NCI-H128 (cell line): Measurements from ENCODE around the gene OR2S2.
"Not testable (repeated sequence)": the region's sequence is repeated elsewhere in the genome, so short reads cannot be mapped to it uniquely, and the experiment has no call there.

ENCODE experiments used
- DNase-seq: peaks from one replicate; lab custom pipeline; 2025; ENCODE audit not compliant: unreplicated experiment; lab: John Stamatoyannopoulos, UW

The OR2S2 gene

GRCh38 chr9:35958104-35958837 lies at the start of gene OR2S2:
TSS of gene OR2S2 (minus strand) at chr9:35958154. CDS start at chr9:35958098, 56 bp downstream.
- DNase-seq: no peak

DNA sequence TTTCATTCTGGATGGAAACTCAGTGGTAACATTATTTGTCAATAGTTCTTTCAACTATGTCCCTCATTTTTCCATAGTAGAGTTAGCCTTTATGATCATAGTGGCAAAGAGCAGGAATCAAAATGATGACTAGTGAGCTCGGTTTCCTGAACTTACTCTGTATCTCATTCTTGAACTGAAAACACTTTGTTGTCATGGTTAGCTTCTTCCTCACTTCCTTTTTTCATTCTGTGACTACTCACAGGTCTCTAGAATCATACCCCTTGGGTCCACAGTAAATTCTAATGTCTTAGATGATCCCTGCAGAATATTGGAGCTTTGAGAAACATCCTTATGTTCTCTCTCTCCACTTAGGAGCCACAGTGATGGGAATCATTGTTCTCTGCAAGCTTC lies 49.4 kb upstream of the OR2S2 start:
- DNase-seq: no peak

DNA sequence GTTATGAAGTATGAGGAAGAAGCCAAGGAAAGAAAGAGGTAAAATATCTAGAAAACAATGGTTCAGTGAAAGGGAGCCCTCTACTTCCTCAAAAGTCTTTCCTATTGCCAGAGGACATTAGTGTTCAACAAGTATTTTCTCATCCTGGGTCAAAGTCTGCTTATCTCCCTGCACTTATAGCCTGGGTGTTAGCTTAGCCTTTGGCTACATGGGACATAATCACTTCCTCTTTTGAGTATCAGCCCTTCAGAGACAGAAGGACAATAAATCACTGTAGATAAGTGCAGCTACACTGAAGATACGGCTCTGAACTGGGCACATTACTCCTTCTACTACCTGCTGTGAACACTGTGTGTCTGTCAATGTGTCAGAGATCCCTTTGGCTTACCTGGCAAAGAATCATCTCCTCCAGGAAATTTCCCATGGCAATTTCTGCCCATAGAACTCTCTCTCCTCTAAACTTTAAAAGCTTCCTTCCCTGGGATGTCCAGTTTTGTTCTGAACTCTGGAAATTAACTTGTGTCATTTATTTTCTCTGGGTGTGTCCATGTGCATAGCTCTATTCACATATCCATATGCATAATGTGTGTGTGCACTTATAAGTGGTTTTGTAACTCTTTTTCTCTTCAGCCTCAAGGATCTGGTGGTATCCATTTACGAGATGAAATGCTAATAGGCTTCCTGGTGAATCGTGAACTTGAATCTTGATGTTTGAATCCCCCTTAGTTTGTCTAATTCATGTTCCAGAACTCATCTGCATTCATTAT lies 48.8 kb upstream of the OR2S2 start:
- DNase-seq: no peak

GRCh38 chr9:36005891-36006290 lies 47.9 kb upstream of the OR2S2 start:
- no peak for DNase-seq

- no peak for DNase-seq
These were observed 40.4 kb upstream of the OR2S2 start for GRCh38 chr9:35998333-35998732.

GRCh38 chr9:35997016-35997415 lies 39.1 kb upstream of the OR2S2 start:
- not testable (repeated sequence) for DNase-seq

GRCh38 chr9:35996358-35996970 lies 38.5 kb upstream of the OR2S2 start:
- no peak for DNase-seq

GRCh38 chr9:35994959-35995358 lies 37.0 kb upstream of the OR2S2 start:
- no peak for DNase-seq

DNA sequence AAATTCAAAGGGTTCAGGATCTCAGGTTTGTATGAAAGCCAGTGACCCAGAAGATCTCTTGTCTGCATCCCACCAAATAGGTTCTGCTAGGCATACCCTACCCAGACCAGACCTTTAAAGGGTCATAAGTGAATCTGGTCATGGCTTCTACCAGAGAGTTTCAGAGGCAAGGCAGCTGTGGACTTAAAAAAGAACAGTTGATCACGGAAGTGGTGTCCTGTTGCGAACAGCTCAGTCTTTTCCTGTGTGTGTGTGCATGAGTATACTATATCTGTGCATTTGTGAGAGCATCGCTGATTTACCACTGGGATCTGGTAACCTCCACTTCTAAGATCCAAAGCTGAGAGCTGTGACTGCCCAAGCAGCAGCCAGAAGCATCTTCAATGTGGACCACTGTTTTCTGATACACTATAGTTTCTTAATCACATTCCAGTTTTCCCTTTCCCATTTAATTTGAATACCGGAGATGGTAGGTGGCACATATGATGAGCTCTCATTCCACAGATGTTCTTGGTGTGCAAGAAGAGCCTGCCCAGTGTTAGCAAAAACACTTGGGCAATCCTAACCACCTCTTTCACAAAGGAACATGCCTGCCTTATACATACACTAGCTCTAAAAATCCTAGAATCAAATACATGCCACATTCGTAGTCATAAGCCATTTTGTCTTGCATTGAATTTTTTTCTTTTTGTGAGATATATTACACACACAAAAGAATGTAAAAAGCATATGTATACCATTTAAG lies 36.2 kb upstream of the OR2S2 start:
- no peak for DNase-seq

DNA sequence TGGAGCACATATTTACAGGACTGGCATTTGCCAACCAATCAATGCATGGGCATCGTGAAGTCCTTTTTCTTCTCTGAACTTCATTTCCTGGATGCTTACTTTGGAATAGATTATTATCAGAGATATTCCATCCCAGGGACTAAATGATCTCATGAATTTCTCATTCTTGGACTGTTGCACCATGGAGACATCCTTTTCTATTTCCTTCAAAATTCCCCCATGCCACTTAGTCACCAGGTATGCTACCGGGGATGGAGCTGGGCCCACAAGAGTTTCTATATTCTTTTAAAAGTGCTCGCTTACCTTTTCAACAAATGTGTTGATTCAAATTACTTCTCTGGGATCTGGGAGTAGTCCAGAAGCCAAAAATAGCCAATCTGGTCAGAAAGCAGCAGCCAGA lies 35.2 kb upstream of the OR2S2 start:
- not testable (repeated sequence) for DNase-seq

- no peak for DNase-seq
These were observed 32.2 kb upstream of the OR2S2 start for GRCh38 chr9:35990155-35990554.

DNA sequence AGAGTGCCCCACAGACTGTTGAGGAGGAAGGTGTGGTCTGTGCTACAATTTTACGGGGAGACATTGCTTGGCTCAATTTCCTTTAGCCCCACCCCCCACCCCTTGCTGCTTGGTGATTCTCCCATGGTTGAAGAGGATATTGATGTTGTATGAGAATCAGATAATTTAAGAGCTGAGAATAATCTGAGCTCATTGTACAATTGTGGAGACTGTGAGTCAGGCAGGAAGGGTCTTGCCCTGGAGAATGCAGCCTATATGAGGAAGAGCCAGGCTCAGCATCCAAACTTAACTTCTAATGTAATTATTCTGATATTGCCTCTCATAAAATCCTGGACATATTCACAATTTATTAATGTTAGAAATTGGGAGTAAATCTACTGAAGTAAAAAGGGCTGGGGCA lies 26.1 kb upstream of the OR2S2 start:
- DNase-seq: no peak

DNA sequence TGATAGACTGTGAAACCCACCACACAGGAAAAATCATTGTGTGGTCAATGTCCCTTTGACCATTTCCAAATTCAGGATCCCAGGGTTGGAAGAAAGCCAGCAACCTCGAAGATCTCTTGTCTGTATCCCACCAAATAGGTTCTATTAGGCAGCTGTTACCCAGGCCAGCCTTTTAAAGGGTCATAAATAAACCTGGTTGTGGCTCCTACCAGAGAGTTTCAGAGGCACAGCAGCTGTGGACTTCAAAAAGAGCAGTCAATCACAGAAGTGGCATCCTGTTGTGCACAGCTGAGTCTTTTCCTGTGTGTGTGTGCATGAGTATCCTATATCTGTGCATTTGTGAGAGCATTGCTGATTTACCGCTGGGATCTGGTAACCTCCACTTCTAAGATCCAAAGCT lies 23.7 kb upstream of the OR2S2 start:
- DNase-seq: no peak

DNA sequence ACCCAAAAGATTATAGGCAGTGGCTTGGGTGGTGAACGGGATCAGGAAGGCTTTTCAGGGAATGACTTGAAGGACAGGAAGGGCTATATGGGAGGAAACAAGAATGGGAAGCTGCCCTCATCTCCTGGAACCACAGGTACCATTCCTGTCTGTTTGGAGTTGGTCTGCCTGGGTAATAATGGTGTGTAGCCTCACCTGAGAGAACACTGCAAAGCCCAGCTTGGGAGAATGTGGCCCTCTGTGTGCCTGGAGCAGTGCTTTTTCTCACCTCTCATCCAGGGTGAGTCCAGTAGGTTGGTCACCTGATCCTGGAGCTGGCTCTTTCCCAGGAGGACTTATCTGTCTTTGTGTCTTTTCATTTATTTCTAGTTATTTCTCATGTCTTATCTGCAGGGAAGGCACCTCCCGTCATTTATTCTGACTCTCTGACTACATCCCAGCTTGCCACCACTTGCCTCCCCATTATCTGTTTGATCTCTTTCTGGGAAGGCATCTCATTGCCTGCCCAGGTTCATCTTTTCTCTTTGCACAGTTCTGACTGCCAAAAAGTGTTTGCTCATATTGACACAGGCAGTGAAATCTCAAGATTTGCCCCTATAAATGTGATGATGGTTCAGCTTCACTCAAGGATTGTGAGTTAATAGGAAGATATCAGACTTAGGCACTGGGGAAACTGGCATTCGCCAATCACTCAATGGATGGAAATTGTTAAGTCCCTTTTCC lies 22.5 kb upstream of the OR2S2 start:
- no peak for DNase-seq

GRCh38 chr9:35978792-35979191 lies 20.8 kb upstream of the OR2S2 start:
- no peak for DNase-seq

DNA sequence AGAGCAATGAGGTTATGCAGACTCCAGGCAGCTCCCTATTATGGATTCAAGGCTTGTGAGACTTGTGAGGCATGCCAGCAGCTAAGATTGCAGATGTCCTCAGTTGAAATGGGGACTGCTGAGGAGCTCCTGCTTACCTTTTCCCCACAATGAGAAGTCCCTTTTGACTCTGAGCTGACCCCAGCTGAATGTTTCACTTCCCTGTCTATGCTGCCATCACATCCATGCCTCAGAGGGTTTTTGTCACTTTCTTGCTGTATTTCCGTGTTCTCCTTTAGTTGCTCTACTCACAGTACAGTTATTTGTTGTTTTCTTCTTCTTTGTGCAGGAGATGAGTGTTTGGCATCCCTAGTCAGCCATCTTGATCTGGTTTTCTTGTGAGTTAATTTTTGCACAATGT lies 18.8 kb upstream of the OR2S2 start:
- DNase-seq: no peak

DNA sequence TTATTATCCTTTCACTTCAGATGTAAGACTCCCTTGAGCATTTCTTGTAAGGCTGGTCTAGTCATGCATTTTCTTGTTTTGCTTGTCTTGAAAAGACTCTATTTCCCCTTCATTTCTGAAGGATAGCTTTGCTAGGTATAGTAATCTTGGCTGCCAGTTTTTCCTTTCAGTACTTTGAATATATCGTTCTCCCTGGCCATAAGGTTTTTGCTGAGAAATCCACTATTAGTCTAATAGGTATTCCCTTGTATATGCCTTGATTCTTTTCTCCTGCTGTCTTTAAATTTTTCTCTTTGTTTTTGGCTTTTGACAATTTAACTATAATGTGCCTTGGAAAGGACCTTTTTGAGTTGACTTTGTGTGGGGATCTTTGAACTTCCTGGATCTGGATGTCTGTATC lies 16.8 kb upstream of the OR2S2 start:
- no peak for DNase-seq

DNA sequence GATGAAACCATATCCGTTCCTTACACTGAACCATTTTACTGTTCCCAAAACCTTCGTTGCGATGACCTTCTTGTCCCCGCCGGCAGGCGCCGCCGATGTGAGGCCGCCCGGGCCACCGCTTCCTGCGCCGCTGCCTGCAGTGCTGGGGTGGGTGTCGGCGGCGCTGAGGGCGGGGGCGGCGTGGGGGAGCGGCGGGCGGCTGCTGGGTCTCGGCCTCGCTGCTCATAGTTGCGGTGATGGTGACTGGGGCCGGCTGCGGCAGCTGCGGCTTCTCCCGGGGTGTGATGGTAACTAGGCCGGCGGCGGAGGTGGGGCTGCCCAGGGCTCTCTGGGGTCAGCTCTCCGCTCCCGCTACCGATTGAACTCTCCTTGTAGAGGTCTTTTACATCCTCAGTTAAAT lies 14.1 kb upstream of the OR2S2 start:
- DNase-seq: no peak

- DNase-seq: no peak
These were observed 9.1 kb upstream of the OR2S2 start for GRCh38 chr9:35967042-35967441.

DNA sequence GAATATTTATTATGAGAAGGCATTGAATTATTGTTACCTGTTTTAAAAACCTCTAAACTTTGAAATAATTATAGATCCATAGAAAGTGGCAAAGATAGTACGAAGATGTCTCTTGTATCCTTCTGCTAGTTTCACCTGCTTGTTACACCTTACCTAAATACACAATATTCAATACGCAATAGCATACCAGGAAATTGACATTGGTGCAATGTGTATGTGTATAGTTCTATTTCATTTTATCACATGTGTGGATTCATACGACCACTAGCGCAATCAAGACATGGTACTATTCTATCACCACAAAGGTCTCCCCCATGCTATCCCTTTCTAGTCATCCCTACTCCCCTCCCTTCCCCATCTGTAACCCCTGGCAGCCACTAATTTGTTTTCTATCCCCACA lies 8.5 kb upstream of the OR2S2 start:
- DNase-seq: no peak

DNA sequence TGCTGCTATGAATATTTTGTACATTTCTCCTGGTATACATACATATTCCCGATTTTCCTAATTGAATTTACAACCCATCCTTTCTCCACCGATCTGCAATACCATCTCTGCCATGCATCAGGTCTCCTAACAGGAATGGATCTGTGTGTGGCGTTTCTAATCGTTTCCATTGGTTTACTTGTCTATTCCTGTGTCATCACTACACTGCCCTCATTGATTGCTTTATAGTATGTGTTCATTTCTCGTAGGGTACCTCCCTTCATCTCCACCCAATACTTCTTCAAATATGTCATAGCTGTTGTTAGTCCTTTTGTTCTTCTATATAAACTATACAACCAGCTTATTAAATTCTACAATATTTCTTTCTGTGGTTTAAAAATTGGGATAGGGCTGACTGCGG lies 7.1 kb upstream of the OR2S2 start:
- DNase-seq: no peak
